Putamen (tissue), 1 donor: ENCODE data around the gene CORO7.

Source experiments
- DNase-seq: peaks from one replicate; pipeline ENCODE4 v3.0.0-alpha.2; 2016; ENCODE audit warnings: low spot score

Gene CORO7

DNA sequence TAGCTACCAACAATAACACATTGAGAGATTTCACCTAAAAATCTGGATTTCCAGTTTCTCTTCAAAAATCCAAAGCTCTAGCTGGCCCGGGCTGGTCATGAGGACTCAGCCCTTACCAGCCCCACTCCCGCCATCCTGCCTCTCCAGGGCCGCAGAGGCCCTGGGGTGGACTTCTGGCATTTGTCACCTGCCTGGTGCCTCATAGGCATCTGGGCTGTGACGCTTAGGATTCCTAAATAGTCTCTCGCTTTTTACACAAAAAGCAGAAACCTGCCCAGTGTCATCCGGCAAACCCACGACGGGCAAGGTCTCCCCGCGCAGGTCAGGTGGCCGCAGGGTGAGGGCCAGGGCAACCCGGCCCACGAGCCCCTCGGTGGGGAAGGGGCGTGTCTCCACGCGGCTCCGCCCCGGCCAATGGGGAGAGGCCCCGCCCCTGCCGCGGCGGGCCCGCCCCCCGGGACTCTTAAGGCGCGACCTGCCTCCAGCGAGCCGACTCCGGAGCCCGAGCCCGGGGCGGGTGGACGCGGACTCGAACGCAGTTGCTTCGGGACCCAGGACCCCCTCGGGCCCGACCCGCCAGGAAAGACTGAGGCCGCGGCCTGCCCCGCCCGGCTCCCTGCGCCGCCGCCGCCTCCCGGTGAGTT, 44.9 kb downstream of the CORO7 start, which contains the start of gene VASN:
Gene VASN (plus strand): TSS at position 492 of the 644 bp plus-strand sequence. CDS start 9,030 bp downstream, outside the sequence.
- no peak for DNase-seq

DNA sequence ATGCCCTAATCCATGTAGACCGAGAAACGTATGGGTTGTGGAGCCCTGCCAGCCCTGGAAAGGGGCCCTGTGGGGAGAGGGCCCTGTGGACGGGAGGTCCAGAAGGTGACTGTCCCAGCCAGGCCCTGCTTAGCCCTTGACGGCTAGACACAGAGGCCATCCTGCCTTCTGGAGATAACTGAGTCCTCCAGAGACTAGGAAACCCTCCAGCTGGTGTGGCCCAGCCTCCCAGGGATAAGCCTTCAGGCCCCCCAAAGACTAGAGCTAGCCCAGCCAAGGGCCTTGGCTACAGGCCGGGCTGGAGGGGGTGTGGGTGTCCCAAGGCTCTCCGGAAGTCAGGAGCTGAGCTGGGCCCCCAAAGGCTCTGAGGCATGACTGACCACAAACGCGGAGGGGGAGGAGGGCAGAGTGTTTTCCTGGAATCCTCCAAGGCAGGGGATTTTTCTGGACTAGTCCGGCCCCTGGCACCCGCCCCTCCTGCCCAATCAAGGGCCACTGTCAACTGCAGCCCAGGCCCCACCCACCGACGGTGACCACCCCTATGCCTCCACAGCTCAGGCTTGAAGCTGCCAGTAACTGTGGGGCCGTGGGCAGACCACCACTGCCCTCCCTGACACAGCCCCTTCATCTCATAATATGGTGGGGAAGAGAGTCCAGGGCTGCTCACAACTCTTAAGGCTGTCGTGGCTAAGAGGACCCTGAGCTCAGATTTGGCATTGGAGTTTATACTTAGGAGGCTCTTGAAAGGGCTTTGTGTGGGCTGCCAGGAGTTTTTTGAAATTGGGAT, 45.6 kb downstream of the CORO7 start:
- DNase-seq = no peak

DNA sequence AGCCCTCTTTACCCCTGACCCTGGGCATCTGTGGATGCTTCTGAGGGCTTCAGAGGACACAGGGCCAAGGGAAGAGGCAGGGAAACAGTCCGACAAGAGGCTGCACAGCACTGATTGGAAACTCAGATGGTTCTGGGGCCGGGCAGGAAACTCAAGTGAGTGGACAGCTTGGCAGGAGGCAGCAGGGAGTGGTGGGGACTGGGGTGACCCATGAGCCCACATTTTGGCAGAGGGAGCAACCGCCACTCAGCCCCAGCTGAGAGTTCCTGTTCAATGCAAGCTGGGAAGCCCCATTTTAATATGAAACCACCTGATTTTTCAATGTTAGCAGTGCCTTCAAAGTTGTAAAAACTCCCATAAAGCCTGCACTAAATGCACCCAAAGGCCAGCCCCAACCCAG, 46.2 kb downstream of the CORO7 start:
- DNase-seq = no peak

DNA sequence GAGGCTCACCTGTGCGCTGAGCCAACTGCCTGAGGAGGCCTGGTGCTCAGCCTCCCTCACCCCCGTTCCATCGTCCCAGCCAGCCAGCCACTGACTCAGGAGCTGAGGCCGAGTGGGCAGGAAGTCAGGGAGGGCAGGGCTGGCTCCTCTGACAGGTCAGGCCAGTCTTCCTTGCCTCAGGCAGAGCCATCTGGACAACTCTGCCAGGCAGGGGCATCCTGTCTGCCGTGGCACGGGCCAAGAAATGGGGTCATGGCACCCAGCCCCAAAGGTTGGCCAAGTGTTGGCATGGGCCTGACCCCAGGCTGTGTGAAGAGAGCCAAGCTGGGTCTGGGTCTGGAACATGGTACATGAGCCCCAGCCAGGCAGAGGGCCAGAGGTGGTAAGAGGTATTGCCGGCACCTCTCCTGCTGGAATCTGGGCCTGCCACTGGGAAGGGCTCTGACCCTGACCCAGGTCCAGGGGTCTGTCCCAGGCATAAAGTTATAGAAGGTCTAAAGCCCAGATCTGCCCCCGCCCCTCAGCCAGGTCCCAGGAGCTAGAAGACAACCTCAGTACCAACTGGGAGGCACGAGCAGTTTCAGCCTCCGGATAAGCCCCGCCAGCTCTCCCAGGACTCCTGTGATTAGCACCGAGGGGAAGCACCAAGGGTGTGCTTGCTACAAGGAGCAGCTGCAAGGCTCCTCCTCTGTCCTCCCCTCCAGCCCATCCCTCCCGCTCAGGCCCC, 47.2 kb downstream of the CORO7 start:
- DNase-seq = no peak

DNA sequence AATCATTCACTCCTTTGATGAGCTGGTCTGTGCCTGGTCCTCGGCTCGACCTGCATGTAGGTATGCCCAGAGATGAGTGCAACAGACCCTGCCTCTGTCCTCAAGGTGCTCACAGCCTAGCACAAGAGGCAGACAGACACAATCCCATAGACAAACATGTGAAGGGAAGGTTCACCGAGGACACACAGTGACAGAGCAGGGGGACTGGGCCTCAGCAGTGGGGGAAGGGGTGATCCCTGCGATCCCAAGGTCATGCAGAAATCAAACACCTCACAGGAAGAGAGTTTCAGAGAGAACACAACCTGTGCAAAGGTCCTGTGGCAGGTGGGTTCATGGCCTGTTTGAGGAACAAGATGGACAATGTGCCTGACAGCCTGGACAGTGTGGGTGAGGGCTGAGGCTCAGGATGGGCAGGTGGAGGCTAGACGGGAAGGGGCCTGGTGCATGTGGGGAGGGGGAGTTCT, 49.0 kb downstream of the CORO7 start:
- DNase-seq = no peak

DNA sequence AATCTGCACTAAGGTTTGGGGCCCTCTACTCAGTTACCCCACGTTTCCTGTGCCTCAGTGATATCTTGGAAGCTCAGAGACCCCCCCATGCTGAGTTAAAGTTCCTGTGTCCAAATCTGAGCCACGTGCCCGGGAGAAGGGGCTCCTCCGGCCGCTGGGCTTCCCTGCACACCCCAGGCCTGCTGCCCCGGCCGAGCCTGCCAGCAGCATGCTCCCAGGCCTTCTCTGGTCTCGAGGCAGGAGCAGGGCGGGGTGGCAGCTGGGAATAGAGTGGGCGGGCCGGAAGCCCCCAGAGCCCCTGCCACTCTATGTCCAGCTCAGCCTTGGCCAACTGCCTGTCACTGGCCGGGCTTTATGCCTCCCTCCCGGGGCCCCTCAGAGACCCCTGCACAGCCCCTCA, 50.4 kb downstream of the CORO7 start:
- DNase-seq = no peak

DNA sequence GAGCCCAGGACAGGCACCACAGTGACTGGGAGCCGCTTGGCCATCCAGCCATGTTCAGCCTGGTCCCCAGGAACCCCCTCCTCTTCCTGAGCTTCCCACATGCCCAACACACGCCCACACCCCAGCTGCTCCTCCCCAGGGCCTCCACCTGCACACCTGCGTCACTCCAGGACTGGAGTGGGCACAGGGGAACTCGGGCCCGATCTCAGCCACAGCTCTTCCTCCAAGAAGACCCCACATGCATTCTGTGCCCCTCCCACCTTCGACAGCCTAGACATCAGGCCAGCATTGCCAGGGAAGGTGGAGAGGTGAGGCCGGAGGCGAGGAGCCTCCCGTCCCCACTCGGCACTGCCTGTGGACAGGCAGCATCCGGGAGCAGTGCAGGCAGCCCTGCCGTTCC, 50.8 kb downstream of the CORO7 start:
- no peak for DNase-seq

DNA sequence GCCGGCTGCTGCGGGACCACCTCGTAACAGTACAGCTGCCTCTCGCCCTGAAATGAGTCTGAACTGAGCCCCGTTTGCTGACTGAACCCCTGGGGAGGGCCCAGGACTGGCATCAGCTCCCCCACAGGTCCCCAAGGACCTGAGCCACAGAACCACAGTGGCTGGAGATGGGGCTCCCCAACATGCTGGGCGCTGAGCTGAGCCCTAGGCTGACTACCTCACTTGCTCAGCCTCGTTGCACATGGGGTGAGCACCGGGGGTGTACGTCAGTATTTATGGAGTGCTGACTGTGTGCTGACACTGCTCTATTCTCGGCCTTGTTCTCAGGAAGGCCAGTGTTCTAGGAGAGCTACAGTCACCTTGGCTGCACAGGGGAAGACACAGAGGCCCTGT, 51.4 kb downstream of the CORO7 start:
- DNase-seq = no peak

DNA sequence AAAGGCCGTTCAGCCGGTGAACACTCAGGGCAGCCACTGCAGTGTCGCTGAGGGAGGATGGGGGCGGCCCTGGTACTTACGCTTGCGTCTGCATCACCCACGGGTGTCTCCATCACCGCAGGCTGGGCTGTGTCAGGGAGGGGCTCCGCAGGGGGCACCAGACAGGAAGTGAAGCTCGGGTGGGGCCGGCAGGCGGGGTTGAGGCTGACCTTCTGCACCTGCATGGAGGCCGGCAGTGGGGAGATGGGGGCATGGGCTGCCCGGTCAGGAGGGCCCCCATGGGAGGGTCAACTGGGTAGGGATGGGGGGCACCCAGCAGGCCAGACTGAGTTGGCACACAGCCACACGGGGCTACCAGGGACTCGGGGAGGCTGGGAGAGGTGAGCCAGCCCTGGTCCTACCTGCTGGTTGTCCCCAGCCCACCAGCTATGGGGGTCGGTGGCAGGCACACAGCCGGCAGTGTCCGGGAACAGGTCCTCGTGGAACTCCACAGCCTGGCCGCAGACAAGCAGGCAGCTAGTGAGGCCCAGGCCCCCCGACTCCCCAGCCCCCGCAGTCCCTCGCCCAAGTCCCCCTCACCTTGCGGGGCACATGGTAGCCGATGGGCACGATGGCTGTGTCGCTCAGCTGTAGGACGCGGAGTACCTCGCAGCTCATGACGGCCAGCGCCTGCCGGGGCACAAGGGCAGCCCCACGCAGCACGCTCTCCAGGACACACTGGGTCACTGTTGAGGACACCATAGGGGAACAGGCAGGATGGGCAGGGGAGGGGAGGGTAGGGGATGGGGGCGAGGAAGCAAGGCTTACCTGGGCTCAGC, 52.0 kb downstream of the CORO7 start:
- DNase-seq = no peak

DNA sequence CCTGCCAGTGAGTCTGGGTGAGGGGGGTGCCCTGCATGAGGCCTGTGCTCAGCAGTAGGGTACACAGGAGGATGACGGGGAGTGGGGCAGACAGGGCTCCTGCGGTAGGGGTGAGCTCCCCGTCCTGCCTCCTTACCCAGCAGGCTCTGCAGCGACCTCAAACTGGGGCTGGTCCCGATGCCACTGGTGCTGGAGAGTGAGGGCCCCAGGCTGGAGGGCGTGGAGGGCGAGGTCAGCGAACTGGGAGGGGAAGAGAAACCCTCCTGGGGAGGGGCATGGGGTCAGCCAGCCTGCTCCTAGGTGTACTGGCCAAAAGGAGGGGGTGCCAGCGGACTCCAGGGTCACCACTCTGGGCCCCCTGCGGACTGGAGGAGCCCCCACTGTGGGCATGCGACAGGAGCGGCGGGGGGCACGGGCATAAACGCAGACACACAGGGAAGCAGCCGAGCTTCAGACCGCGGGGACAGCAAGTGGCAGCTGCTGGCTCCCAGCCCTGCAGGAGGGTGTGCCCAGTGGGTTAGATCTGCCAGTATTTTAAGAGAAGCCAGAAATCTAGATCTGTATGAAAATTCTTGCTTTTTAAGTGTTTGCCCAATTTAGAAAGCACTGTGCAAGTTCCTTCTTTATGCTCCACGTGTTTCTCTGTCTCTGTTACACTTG, 53.8 kb downstream of the CORO7 start:
- DNase-seq = no peak

DNA sequence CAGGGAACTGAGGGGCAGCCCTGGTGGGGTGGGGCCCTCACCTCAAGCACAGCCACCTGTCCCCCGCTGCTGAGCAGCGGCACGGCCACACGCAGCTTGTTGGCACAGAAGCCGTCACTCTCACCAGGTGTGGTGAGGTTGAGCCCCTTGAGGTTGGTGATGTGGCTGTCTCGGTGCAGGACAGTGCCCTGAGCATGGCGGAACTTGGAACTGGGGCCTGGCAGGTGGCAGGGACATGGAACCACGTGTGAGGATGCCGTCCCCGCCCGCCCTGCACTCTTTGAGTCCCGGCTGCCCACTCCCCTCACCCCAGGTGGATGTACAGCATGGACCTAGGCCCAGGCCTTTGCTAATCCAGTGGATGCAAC, 54.5 kb downstream of the CORO7 start:
- no peak for DNase-seq

DNA sequence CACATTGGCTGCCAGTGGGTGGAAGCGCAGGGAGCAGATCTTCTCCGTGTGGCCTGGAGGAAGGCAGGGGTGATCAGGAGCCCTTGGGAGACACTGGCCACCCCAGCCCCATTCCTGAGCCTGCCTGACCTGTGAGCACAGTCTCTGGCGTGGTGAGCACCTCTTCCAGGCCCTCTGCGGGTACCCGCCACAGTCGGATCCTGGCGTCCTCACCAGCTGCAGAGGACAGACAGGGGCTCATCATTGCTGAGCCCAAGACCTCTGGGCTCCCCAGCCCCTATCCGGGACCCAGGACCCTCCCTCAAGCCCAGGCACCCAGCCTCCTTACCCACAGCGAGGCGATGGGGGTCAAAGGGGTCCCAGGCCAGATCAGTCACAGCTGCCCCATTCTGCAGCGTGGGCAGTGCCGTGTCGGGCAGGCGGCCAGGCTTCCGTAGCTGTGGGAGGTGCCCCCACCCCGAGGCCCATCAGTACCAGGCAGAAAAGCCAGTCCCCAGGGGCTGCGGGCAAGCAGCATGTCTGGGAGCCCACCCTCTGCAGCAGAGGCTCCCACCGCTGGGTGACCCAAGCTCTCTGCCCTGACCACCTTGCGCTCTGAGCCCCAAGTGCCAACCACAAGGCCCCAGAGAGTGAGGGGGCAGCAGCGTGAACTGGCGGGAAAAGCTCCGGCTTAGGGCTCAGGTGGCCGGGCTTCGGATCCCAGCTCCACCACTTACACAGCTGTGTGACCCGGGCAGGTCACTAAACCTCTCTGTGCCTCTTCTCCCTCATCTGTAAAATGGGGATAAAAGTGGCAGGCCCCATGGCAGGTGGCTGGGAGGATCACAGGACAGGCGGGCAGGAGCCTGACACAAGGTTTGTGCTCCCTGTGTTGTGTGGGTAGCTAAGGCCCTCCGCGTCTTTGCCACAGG, 55.1 kb downstream of the CORO7 start:
- no peak for DNase-seq

DNA sequence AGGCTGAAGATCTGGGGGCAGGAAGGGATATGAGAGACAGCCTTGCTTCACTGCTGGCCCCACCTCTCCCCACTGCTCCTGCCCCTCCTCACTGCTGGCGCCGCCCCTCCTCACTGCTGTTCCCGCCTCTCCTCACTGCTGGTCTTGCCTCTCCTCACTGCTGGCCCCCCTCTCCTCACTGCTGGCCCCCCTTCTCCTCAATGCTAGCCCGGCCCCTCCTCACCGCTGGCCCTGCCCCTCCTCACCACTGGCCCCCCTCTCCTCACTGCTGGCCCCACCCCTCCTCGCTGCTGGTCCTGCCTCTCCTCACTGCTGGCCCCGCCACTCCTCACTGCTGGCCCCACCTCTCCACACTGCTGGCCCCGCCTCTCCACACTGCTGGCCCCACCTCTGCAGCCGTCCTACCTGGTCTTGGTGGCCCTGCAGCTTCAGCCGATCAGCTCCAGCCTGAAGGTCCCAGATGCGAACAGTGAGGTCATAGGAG, 55.8 kb downstream of the CORO7 start:
- no peak for DNase-seq

DNA sequence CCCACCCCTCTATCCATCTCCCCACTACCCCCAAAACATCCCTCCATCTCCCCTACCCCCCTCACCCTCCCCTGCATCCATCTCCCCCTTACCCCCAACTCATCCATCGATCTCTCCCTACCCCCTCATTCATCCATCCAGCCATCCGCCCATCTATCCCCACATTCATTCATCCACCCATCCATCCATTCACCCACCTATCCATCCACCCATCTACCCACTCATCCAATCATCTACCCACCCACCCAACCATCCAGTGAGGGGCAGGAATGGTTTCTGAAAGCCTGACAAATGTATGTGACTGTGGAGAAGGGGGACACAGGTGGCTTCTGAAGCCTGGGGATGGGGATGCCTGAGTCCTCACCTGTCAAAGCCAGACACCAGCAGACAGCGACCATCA, 56.5 kb downstream of the CORO7 start:
- no peak for DNase-seq

DNA sequence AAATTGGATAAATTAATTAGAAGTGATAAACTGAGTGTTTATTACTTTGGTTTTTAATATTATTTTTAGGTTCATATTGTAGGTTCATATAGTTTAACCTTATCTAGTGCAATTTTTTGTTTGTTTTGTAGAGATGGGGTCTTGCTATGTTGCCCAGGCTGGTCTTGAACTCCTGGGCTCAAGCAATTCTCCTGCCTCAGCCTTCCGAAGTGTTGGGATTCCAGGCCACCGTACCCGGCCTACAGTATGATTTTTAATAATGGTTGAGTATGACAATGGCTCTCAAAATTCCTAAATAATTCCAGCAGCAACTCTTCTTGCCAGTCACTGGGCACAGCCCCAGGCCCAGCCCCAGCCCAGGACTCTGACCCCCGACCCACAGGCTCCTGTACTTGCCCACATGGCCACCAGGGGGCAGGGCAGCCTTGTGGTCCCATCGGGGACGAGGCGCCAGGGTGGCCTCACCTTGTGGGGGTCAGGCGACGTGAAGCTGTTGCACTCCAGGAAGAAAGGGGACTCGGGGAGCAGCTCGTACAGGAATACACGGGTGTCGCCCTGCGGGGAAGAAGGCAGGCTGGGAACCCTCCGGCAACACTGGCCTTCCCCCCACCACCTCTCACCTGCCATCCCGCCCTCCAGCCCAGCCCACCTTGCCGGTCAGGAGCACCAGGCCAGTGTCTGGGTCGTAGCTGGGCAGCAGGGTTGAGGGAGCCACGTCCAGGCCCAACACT, 57.4 kb downstream of the CORO7 start:
- DNase-seq = no peak

DNA sequence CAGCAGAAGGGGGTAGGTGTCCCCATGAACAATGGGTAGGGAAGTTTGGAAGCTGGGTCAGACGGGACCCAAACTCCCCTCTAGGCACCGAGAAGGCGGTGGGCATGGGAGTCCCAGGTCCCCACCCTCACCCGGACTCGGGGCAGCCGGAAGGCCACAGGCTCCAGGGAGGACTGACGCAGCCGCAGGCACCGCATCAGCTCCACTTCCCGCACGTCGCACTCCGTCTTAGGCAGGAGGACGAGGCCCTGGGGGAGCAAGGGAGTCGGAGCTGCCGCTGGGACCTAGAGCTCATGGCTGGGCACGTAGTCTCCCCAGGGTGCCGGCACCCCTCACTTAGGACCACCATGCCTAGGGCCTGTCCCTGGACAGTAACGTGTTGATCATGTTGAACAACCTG, 58.2 kb downstream of the CORO7 start:
- DNase-seq = no peak

DNA sequence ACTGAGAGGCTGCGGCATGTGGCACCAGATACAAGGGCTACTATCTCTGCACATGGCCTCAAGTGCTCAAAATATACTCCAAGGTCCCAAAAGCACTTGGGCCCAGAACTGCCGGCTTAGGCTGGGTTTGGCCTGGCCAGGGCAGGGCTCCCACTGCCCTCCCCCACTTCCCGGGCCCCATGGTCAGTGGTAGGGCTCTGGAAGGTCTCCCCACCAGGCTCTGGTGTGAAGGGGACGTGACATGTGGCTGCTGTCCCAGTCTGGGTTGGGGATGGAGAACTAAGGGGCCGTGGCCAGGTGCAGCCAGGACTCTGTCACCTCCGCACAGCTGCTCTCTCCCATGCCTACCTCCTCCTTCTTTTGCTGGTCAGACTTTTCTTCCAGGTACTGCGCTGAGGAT, 59.6 kb downstream of the CORO7 start:
- no peak for DNase-seq

DNA sequence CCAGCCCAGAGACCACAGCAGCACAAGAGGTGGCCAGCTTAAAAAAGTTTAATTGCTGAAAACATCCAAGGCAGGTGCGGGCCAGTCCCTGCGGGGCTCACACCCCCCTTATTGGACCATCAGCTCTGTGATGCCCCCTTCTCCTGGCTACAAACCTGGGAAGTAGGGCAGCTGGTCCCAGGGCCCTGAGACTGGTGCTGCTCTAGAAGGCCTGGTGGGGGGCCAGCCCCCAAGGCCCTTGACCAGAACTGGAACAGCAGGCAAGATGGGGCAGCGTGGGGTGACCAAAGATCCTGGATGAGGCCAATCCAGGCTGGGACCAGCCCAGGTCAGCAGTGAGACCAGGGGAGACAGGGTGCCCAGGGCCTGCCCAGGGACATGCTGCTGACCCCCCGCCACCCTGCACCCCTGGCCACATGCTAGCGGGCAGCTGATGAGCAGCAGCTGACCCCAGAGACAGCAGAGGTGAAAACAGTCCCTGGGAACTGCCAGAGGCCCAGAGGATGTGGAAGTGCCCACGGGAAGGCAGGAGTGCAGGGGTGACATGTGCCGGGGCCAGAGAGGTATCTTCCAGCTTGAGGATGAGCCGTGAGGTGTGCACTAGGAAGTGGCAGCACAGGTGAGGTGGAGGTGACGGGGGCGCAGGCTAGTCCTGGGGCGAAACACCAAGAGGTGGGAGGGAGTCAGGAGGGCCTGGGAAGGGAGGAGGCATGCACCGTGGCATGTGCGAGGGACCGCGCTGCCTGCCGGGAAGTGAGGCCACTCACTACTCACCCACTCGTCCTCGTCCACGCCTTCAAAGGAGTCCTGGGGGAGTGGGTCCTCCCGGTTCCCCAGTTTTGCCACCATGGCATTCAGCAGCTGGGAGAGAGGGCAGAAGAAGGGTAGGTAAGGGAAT, 61.6 kb downstream of the CORO7 start:
- DNase-seq = no peak

DNA sequence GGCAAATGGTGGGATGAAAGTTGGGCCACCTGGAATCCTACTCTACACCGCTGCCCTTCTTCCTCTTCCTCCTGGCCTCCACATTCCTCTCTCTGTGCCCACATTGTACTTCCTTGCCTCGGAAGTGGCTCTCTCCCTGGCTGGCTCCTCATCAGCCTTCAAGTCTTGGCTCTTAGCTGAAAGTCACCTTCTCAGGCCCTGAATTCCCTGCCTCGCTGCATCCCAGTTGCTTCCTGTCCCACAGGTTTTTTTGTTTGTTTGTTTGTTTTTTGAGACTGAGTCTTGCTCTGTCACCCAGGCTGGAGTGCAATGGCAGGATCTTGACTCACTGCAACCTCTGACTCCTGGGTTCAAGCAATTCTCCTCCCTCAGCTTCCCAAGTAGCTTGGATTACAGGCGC, 62.7 kb downstream of the CORO7 start:
- no peak for DNase-seq
